ENCODE results near the gene PNPLA6.
A peak's percentile ranks its signal among the peaks of the same experiment; 100 is the strongest.

Gene PNPLA6

GRCh38 chr19:7515645-7516151 is 19.8 kb upstream of the PNPLA6 start, which contains the start of gene ZNF358:
Gene ZNF358 (plus strand): TSS chr19:7516103. CDS start chr19:7519243, 3,140 bp downstream.
- DNase-seq: peak; percentile 56

GRCh38 chr19:7516333-7516732 is 19.2 kb upstream of the PNPLA6 start:
- no peak for DNase-seq

- no peak for DNase-seq
These were observed 18.6 kb upstream of the PNPLA6 start for GRCh38 chr19:7516878-7517277.

GRCh38 chr19:7519361-7520130 is 16.0 kb upstream of the PNPLA6 start:
- no peak for DNase-seq

- no peak for DNase-seq
These were observed 15.1 kb upstream of the PNPLA6 start for GRCh38 chr19:7520131-7521051.

- no peak for DNase-seq
These were observed 13.9 kb upstream of the PNPLA6 start for GRCh38 chr19:7521551-7522071.

GRCh38 chr19:7522072-7522922 is 13.2 kb upstream of the PNPLA6 start, which contains the start of gene MCOLN1:
Gene MCOLN1 (plus strand): TSS chr19:7522624. CDS start chr19:7522751, 127 bp downstream.
- peak; percentile 100 for DNase-seq

GRCh38 chr19:7522923-7523667 is 12.4 kb upstream of the PNPLA6 start:
- DNase-seq: no peak

GRCh38 chr19:7524523-7524922 is 11.0 kb upstream of the PNPLA6 start:
- DNase-seq: no peak

- DNase-seq: no peak
These were observed 10.4 kb upstream of the PNPLA6 start for GRCh38 chr19:7524992-7525739.

- no peak for DNase-seq
These were observed 9.2 kb upstream of the PNPLA6 start for GRCh38 chr19:7526059-7526929.

GRCh38 chr19:7527516-7528191 is 7.9 kb upstream of the PNPLA6 start:
- no peak for DNase-seq

- DNase-seq: no peak
These were observed 7.4 kb upstream of the PNPLA6 start for GRCh38 chr19:7528192-7528519.

GRCh38 chr19:7528522-7529245 is 6.8 kb upstream of the PNPLA6 start:
- no peak for DNase-seq

GRCh38 chr19:7529246-7529600 is 6.3 kb upstream of the PNPLA6 start:
- DNase-seq: no peak

- DNase-seq: no peak
These were observed 5.7 kb upstream of the PNPLA6 start for GRCh38 chr19:7529610-7530490.

- DNase-seq: no peak
These were observed 2.1 kb upstream of the PNPLA6 start for GRCh38 chr19:7533281-7533885.
